ENCODE measurements around the gene RERE. TPM values are rescaled to one million over a fixed set of nuclear protein-coding genes. Genes with fewer than 3 reads are reported as not detected.

RERE gene
- total RNA-seq, 1 donor from 2014 or later: 124 TPM

DNA sequence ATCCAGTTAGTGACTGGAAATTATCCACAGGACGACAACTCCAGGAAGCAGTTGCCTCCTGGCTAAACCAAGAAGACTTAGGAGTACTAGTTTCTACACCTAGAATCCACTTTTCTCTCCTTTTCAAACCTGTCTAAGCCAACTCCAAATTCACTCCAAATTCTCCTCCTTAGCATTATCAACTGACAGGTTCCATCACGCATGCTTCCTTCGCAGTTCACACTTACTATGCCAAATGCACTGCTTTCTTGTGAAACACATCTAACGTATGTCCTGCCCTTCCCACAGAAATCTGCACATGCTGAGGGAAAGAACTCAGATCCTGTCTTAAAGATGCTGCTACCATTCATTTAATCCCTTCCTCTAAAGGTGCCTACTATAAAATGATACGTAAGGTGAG lies 225.9 kb downstream of the RERE start:
- H3K27ac Mint-ChIP-seq (ENCODE audit: unreplicated experiment): no peak overlapping the region
- no peaks in the 10 kb centered on the region for H3K36me3 ChIP-seq (ENCODE audit: insufficient read depth, low read length)
- H3K79me2 ChIP-seq (ENCODE audit: insufficient read depth, low read length): peaks cover 18% of the 10 kb centered on the region
- peaks cover 5% of the 10 kb centered on the region for H3K9me3 Mint-ChIP-seq (ENCODE audit: unreplicated experiment)
- H3K27me3 Mint-ChIP-seq (ENCODE audit: low read depth, unreplicated experiment): no peaks in the 10 kb centered on the region
- no peak for FAIRE-seq
- DNase-seq (ENCODE audit: low read depth): no peak
- H2AFZ ChIP-seq (ENCODE audit: low read depth, low read length): no peak overlapping the region
- H3K27ac ChIP-seq (ENCODE audit: low read depth, low read length): no peak overlapping the region
- H3K4me2 ChIP-seq (ENCODE audit: low read length): no peak overlapping the region
- H3K4me1 Mint-ChIP-seq (ENCODE audit: low read depth, unreplicated experiment): peaks cover 57% of the 10 kb centered on the region
- peaks cover 10% of the 10 kb centered on the region for H3K36me3 Mint-ChIP-seq (ENCODE audit: low read depth, unreplicated experiment)
- no peaks in the 10 kb centered on the region for H3K9me3 ChIP-seq (ENCODE audit: insufficient read depth, low read depth, low read length)
- TF ChIP-seq, protein P1, sequence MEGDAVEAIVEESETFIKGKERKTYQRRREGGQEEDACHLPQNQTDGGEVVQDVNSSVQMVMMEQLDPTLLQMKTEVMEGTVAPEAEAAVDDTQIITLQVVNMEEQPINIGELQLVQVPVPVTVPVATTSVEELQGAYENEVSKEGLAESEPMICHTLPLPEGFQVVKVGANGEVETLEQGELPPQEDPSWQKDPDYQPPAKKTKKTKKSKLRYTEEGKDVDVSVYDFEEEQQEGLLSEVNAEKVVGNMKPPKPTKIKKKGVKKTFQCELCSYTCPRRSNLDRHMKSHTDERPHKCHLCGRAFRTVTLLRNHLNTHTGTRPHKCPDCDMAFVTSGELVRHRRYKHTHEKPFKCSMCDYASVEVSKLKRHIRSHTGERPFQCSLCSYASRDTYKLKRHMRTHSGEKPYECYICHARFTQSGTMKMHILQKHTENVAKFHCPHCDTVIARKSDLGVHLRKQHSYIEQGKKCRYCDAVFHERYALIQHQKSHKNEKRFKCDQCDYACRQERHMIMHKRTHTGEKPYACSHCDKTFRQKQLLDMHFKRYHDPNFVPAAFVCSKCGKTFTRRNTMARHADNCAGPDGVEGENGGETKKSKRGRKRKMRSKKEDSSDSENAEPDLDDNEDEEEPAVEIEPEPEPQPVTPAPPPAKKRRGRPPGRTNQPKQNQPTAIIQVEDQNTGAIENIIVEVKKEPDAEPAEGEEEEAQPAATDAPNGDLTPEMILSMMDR (IDR thresholded peaks at IDR 0.05; ENCODE audit: insufficient read depth, low read depth, low read length): no peak
- TF ChIP-seq EZH2 (IDR thresholded peaks at IDR 0.05; ENCODE audit: insufficient read depth, low read length): no peak
- no peak overlapping the region for H3K4me3 ChIP-seq (ENCODE audit: insufficient read depth, low read depth, low read length)
- H3K4me3 Mint-ChIP-seq (ENCODE audit: unreplicated experiment): no peak overlapping the region
- H3K4me1 ChIP-seq (ENCODE audit: insufficient read depth, low read length): no peaks in the 10 kb centered on the region
- H3K9ac ChIP-seq (ENCODE audit: low read length): no peak overlapping the region
- no peaks in the 10 kb centered on the region for H3K27me3 ChIP-seq (ENCODE audit: insufficient read depth, low read length)
- H4K20me1 ChIP-seq (ENCODE audit: insufficient read depth, low read length): peaks cover 49% of the 10 kb centered on the region

DNA sequence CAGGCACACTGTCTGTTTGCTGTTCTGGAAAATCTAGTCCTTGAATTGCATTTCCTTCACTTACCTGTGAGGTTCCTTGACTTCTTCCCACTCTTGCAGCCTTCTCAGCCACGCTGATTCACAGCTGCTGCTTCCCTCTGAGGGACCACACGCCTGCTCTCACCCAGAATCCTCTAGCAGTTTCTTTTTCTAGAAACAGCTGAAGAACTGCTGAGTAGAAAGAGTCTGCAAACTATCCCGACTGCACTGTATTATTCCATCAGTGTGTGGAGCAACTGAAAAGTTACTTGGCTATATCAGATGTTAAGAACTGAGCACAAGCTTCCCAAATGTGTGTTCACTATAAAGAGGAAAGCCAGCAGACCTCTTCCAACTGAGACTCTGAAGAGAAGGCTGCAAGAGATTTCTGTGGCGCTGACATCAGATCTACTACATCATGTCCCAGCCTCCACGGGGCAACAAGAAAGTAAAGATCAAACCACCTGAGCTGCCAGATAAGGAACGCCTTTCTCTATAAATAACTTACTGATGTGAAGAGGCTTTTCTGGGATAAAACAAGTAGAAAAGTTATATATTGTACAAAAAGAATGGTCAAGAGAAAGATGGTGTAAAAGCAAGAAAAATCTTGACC lies 226.6 kb downstream of the RERE start:
- Histone ChIP-seq H3K27me3 (ENCODE audit: insufficient read depth, low read length) (no peaks in the 10 kb centered on the region), H3K4me1 (ENCODE audit: insufficient read depth, low read length) (no peaks in the 10 kb centered on the region), H3K36me3 (ENCODE audit: insufficient read depth, low read length) (no peaks in the 10 kb centered on the region), H3K9ac (ENCODE audit: low read length) (no peak overlapping the region), H4K20me1 (ENCODE audit: insufficient read depth, low read length) (peaks cover 50% of the 10 kb centered on the region), H3K9me3 (ENCODE audit: insufficient read depth, low read depth, low read length) (no peaks in the 10 kb centered on the region), H3K4me3 (ENCODE audit: insufficient read depth, low read depth, low read length) (no peak overlapping the region), H2AFZ (ENCODE audit: low read depth, low read length) (no peak overlapping the region), H3K27ac (ENCODE audit: low read depth, low read length) (no peak overlapping the region), H3K4me2 (ENCODE audit: low read length) (no peak overlapping the region), H3K79me2 (ENCODE audit: insufficient read depth, low read length) (peaks cover 17% of the 10 kb centered on the region)
- Mint-ChIP-seq H3K4me3 (ENCODE audit: unreplicated experiment) (no peak overlapping the region), H3K27me3 (ENCODE audit: low read depth, unreplicated experiment) (no peaks in the 10 kb centered on the region), H3K27ac (ENCODE audit: unreplicated experiment) (no peak overlapping the region), H3K4me1 (ENCODE audit: low read depth, unreplicated experiment) (peaks cover 58% of the 10 kb centered on the region), H3K9me3 (ENCODE audit: unreplicated experiment) (peaks cover 5% of the 10 kb centered on the region), H3K36me3 (ENCODE audit: low read depth, unreplicated experiment) (peaks cover 10% of the 10 kb centered on the region)
- no peak for FAIRE-seq
- TF ChIP-seq, protein P1 (IDR thresholded peaks at IDR 0.05; ENCODE audit: insufficient read depth, low read depth, low read length): no peak
- no peak for TF ChIP-seq EZH2 (IDR thresholded peaks at IDR 0.05; ENCODE audit: insufficient read depth, low read length)
- DNase-seq (ENCODE audit: low read depth): no peak

DNA sequence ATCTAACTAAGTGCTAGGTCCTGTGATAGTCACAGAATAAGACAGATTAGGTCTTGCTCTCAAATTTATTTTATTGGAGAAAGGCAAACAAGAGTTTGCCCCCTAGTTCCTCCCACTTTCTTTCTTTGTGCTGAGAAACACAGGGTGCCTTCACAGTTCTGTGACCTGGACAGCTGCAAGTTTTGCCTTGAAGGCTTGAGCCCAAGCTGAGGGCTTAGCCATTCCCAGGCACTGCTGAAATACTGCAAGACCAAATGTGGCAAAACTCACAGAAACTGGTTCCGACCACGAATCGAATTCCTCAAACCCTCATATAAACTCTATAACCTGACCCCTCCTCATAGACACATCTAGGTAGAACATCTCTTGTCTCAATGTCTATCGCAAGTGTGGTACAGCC lies 227.9 kb downstream of the RERE start:
- Histone ChIP-seq H3K79me2 (ENCODE audit: insufficient read depth, low read length) (peaks cover 17% of the 10 kb centered on the region), H4K20me1 (ENCODE audit: insufficient read depth, low read length) (peaks cover 45% of the 10 kb centered on the region), H2AFZ (ENCODE audit: low read depth, low read length) (no peak overlapping the region), H3K4me2 (ENCODE audit: low read length) (no peak overlapping the region), H3K9ac (ENCODE audit: low read length) (no peak overlapping the region), H3K36me3 (ENCODE audit: insufficient read depth, low read length) (no peaks in the 10 kb centered on the region), H3K27me3 (ENCODE audit: insufficient read depth, low read length) (no peaks in the 10 kb centered on the region), H3K27ac (ENCODE audit: low read depth, low read length) (no peak overlapping the region), H3K4me3 (ENCODE audit: insufficient read depth, low read depth, low read length) (no peak overlapping the region), H3K9me3 (ENCODE audit: insufficient read depth, low read depth, low read length) (no peaks in the 10 kb centered on the region), H3K4me1 (ENCODE audit: insufficient read depth, low read length) (no peaks in the 10 kb centered on the region)
- Mint-ChIP-seq H3K27me3 (ENCODE audit: low read depth, unreplicated experiment) (no peaks in the 10 kb centered on the region), H3K4me3 (ENCODE audit: unreplicated experiment) (no peak overlapping the region), H3K27ac (ENCODE audit: unreplicated experiment) (peak overlapping the region; percentile 4), H3K9me3 (ENCODE audit: unreplicated experiment) (peaks cover 5% of the 10 kb centered on the region), H3K4me1 (ENCODE audit: low read depth, unreplicated experiment) (peaks cover 55% of the 10 kb centered on the region), H3K36me3 (ENCODE audit: low read depth, unreplicated experiment) (peaks cover 10% of the 10 kb centered on the region)
- no peak for FAIRE-seq
- no peak for DNase-seq (ENCODE audit: low read depth)
- TF ChIP-seq EZH2 (IDR thresholded peaks at IDR 0.05; ENCODE audit: insufficient read depth, low read length): no peak
- TF ChIP-seq, protein P1 (IDR thresholded peaks at IDR 0.05; ENCODE audit: insufficient read depth, low read depth, low read length): no peak
